ENCODE measurements around the gene RAD51B. TPM values are rescaled to one million over a fixed set of nuclear protein-coding genes. Genes with fewer than 3 reads are reported as not detected.

Gene RAD51B
- total RNA-seq, 1 experiment from 2014 or later: 20.0 TPM

DNA sequence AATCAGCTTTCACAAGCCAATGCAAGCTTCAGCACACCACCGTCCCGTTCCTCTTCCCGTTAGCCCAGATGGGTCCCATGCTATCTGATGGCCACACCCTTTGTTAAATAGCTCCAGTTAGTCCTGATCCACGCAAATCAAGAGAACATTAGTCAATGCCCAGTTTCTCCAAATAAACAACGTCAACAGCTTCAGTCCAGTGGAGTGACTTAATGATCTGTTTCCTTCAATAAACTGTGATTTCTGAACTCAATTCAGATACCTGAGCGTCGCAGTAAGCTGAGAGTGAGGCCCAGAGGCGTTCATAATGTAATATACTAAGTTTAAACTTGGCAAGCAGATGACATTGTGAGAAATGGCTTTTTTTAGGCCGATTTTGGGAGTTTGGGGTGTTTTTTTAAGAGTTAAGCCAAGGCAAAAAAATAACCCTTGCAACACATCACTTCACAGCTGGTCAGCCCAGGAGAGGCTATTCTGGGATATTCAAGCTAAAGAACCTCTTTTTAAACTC, 861.0 kb downstream of the RAD51B start:
- Histone ChIP-seq H3K4me3 (replicated peaks in 1 of 2; ENCODE audit: low read depth in 1 of 2, low read length in 2 of 2) (no peak overlapping the region), H3K79me2 (ENCODE audit: insufficient read depth, low read length) (no peaks in the 10 kb centered on the region), H3K9me2 (ENCODE audit: insufficient read depth) (no peaks in the 10 kb centered on the region), H2AFZ (ENCODE audit: low read depth, low read length, poor library complexity, severe bottlenecking) (no peak overlapping the region), H3K27ac (ENCODE audit: low read depth, low read length) (no peak overlapping the region), H3K27me3 (ENCODE audit: insufficient read depth, low read length) (no peaks in the 10 kb centered on the region), H4K20me1 (ENCODE audit: insufficient read depth) (no peaks in the 10 kb centered on the region), H3K9me3 (ENCODE audit: control insufficient read depth in 1 of 2, insufficient read depth in 1 of 2, low read depth in 1 of 2, low read length in 2 of 2) (no peaks in the 10 kb centered on the region), H3K4me1 (ENCODE audit: control insufficient read depth in 1 of 2, insufficient read depth in 2 of 2, low read length in 2 of 2) (peaks cover 52 to 67% of the 10 kb centered on the region in 2 experiments), H3K9ac (ENCODE audit: low read length) (no peak overlapping the region), H3K36me3 (ENCODE audit: control insufficient read depth in 1 of 2, insufficient read depth in 2 of 2, low read length in 2 of 2) (no peaks in the 10 kb centered on the region), H3K4me2 (ENCODE audit: low read length) (no peak overlapping the region)
- no peak for ATAC-seq
- TF ChIP-seq ZFX (IDR thresholded peaks at IDR 0.05): no peak
- TF ChIP-seq, protein P1, sequence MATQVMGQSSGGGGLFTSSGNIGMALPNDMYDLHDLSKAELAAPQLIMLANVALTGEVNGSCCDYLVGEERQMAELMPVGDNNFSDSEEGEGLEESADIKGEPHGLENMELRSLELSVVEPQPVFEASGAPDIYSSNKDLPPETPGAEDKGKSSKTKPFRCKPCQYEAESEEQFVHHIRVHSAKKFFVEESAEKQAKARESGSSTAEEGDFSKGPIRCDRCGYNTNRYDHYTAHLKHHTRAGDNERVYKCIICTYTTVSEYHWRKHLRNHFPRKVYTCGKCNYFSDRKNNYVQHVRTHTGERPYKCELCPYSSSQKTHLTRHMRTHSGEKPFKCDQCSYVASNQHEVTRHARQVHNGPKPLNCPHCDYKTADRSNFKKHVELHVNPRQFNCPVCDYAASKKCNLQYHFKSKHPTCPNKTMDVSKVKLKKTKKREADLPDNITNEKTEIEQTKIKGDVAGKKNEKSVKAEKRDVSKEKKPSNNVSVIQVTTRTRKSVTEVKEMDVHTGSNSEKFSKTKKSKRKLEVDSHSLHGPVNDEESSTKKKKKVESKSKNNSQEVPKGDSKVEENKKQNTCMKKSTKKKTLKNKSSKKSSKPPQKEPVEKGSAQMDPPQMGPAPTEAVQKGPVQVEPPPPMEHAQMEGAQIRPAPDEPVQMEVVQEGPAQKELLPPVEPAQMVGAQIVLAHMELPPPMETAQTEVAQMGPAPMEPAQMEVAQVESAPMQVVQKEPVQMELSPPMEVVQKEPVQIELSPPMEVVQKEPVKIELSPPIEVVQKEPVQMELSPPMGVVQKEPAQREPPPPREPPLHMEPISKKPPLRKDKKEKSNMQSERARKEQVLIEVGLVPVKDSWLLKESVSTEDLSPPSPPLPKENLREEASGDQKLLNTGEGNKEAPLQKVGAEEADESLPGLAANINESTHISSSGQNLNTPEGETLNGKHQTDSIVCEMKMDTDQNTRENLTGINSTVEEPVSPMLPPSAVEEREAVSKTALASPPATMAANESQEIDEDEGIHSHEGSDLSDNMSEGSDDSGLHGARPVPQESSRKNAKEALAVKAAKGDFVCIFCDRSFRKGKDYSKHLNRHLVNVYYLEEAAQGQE (IDR thresholded peaks at IDR 0.05; ENCODE audit: low read depth): no peak
- TF ChIP-seq CBX3 (IDR thresholded peaks at IDR 0.05; ENCODE audit: low read depth): no peak
- no peak for TF ChIP-seq EZH2 (IDR thresholded peaks at IDR 0.05)
- TF ChIP-seq SP1 (IDR thresholded peaks at IDR 0.05; ENCODE audit: low read depth): no peak
- no peak for TF ChIP-seq POLR2AphosphoS5 (IDR thresholded peaks at IDR 0.05; ENCODE audit: low read depth, low read length)
- no peak for TF ChIP-seq SRF (IDR thresholded peaks at IDR 0.05; ENCODE audit: low read depth)
- no peak for TF ChIP-seq SIN3A (IDR thresholded peaks at IDR 0.05; ENCODE audit: low read depth)
- no peak for TF ChIP-seq ELF1 (IDR thresholded peaks at IDR 0.05; ENCODE audit: borderline replicate concordance, low read depth)
- TF ChIP-seq EGR1 (IDR thresholded peaks at IDR 0.05; ENCODE audit: low read depth): no peak
- TF ChIP-seq, protein P2, sequence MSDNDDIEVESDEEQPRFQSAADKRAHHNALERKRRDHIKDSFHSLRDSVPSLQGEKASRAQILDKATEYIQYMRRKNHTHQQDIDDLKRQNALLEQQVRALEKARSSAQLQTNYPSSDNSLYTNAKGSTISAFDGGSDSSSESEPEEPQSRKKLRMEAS (IDR thresholded peaks at IDR 0.05): no peak
- BruUV-seq (replicated peaks): no TSS peak
- RAD21 ChIA-PET (ENCODE audit: low non-redundant PET in 1 of 2, low total read pairs in 2 of 2, uncharacterized antibody in 2 of 2, unreplicated experiment in 2 of 2): no interaction called here
- intact Hi-C loops (cut with micrococcal nuclease): loop anchor here (10.0 kb wide), 2 partner anchors 216 to 426 kb away; no protein-coding TSS in a partner anchor
- no peak for DNase-seq (ENCODE audit: low read depth, low spot score)
- CTCF ChIA-PET: no interaction called here
- POLR2A ChIA-PET: no interaction called here

Measured in HCT116 (cell line).